Mononuclear cell (primary cell): ENCODE measurements around the gene DDX51. TPM values are rescaled to one million over a fixed set of nuclear protein-coding genes. Genes with fewer than 3 reads are reported as not detected.

Source experiments
- H3K27me3 ChIP-seq: 2 replicates; pipeline ENCODE4 v1.6.0; 2011; ENCODE audit warnings: low read length, control low read depth; ENCODE audit not compliant: insufficient read depth
- H3K4me1 ChIP-seq: 2 replicates; pipeline ENCODE4 v1.5.1; 2011; ENCODE audit warnings: mild to moderate bottlenecking, low read length, control low read depth; ENCODE audit not compliant: insufficient read depth
- H3K4me3 ChIP-seq: 2 replicates; pipeline ENCODE4 v1.5.1; 2011; ENCODE audit warnings: mild to moderate bottlenecking, low read length, moderate library complexity
- H3K9me3 ChIP-seq: 2 replicates; pipeline ENCODE4 v1.5.1; 2011; ENCODE audit warnings: low read depth, mild to moderate bottlenecking, control low read depth, low read length
- total RNA-seq: library from RNA; depleted of rRNA; stranded (reverse); fragments of >200 nt; gene quantifications from one replicate; pipeline ENCODE4 v1.2.3, GENCODE V29; 2012

DDX51 gene
- total RNA-seq, 1 donor = 14.8 TPM

- H3K27me3 ChIP-seq = no peaks in the 10 kb centered on the region
- no peak overlapping the region for H3K4me3 ChIP-seq
- H3K9me3 ChIP-seq = no peaks in the 10 kb centered on the region
- H3K4me1 ChIP-seq = peaks cover 18% of the 10 kb centered on the region
These were observed 19.8 kb upstream of the DDX51 start for GRCh38 chr12:132163911-132164288.

GRCh38 chr12:132163041-132163910 is 19.2 kb upstream of the DDX51 start:
- no peaks in the 10 kb centered on the region for H3K9me3 ChIP-seq
- no peaks in the 10 kb centered on the region for H3K27me3 ChIP-seq
- peaks cover 18% of the 10 kb centered on the region for H3K4me1 ChIP-seq
- peak overlapping the region; percentile 6 for H3K4me3 ChIP-seq

- Histone ChIP-seq H3K9me3 (no peaks in the 10 kb centered on the region), H3K4me3 (peak overlapping the region; percentile 6), H3K27me3 (no peaks in the 10 kb centered on the region), H3K4me1 (peaks cover 18% of the 10 kb centered on the region)
These were observed 18.5 kb upstream of the DDX51 start for GRCh38 chr12:132162508-132163031.

- no peak overlapping the region for H3K4me3 ChIP-seq
- H3K9me3 ChIP-seq = no peaks in the 10 kb centered on the region
- H3K27me3 ChIP-seq = no peaks in the 10 kb centered on the region
- peaks cover 18% of the 10 kb centered on the region for H3K4me1 ChIP-seq
These were observed 17.8 kb upstream of the DDX51 start for GRCh38 chr12:132161796-132162507.

GRCh38 chr12:132161036-132161781 is 17.1 kb upstream of the DDX51 start:
- H3K4me1 ChIP-seq = peaks cover 18% of the 10 kb centered on the region
- no peaks in the 10 kb centered on the region for H3K9me3 ChIP-seq
- no peaks in the 10 kb centered on the region for H3K27me3 ChIP-seq
- no peak overlapping the region for H3K4me3 ChIP-seq

- H3K4me1 ChIP-seq = peaks cover 18% of the 10 kb centered on the region
- no peak overlapping the region for H3K4me3 ChIP-seq
- H3K27me3 ChIP-seq = no peaks in the 10 kb centered on the region
- H3K9me3 ChIP-seq = no peaks in the 10 kb centered on the region
These were observed 16.5 kb upstream of the DDX51 start for GRCh38 chr12:132160601-132161035.

- no peaks in the 10 kb centered on the region for H3K27me3 ChIP-seq
- H3K9me3 ChIP-seq = no peaks in the 10 kb centered on the region
- peaks cover 18% of the 10 kb centered on the region for H3K4me1 ChIP-seq
- no peak overlapping the region for H3K4me3 ChIP-seq
These were observed 15.9 kb upstream of the DDX51 start for GRCh38 chr12:132160016-132160415.

- Histone ChIP-seq H3K4me3 (no peak overlapping the region), H3K9me3 (no peaks in the 10 kb centered on the region), H3K27me3 (no peaks in the 10 kb centered on the region), H3K4me1 (peaks cover 18% of the 10 kb centered on the region)
These were observed 15.5 kb upstream of the DDX51 start for GRCh38 chr12:132159555-132160003.

GRCh38 chr12:132158677-132159554 is 14.8 kb upstream of the DDX51 start:
- H3K4me3 ChIP-seq = no peak overlapping the region
- peaks cover 23% of the 10 kb centered on the region for H3K4me1 ChIP-seq
- no peaks in the 10 kb centered on the region for H3K27me3 ChIP-seq
- no peaks in the 10 kb centered on the region for H3K9me3 ChIP-seq

- Histone ChIP-seq H3K9me3 (no peaks in the 10 kb centered on the region), H3K27me3 (no peaks in the 10 kb centered on the region), H3K4me1 (peaks cover 15% of the 10 kb centered on the region), H3K4me3 (no peak overlapping the region)
These were observed 13.8 kb upstream of the DDX51 start for GRCh38 chr12:132157733-132158409.

- Histone ChIP-seq H3K9me3 (no peaks in the 10 kb centered on the region), H3K27me3 (no peaks in the 10 kb centered on the region), H3K4me1 (peaks cover 6% of the 10 kb centered on the region), H3K4me3 (no peak overlapping the region)
These were observed 12.6 kb upstream of the DDX51 start for GRCh38 chr12:132156573-132157325.

GRCh38 chr12:132155771-132156572 is 11.9 kb upstream of the DDX51 start:
- H3K4me1 ChIP-seq = peaks cover 6% of the 10 kb centered on the region
- no peaks in the 10 kb centered on the region for H3K27me3 ChIP-seq
- no peaks in the 10 kb centered on the region for H3K9me3 ChIP-seq
- H3K4me3 ChIP-seq = no peak overlapping the region
